ENCODE data around the gene PRAMEF15. TPM values are rescaled to one million over a fixed set of nuclear protein-coding genes. Genes with fewer than 3 reads are reported as not detected.
"Not testable (repeated sequence)": the region's sequence is repeated elsewhere in the genome, so short reads cannot be mapped to it uniquely, and the experiment has no call there.

Gene PRAMEF15
- total RNA-seq: not detected
- polyA plus RNA-seq: not detected
- long read RNA-seq, donor 1: 0 reads
- long read RNA-seq, donor 2: 0 reads

DNA sequence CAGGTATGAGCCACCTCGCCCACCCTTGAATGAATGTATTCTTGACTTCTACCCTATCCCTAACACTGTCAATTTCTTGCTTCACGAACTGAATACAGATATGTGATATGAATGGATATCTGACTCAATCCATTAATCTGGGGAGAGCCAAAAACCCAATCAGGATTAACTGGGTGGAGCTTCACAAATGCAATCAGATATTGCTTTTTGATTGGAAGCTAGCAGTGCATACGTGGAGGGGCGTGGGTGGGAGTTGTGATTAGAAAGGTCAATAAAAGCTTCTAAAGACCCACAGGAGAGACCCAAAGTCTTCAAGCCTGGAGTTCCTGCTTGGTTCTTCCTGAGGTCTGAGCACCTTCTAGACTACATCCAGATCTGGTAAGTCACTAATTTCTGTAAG lies at the start of gene PRAMEF15:
Gene PRAMEF15 (plus strand): TSS at position 301 of the 400 bp plus-strand sequence. CDS start 2,827 bp downstream, outside the sequence.
- ATAC-seq, H3K4me3 ChIP-seq: not testable (repeated sequence)
- 63 to 67% (median 64%) methylated on average over 3 of the region's 4 CpGs for WGBS, 3 donors

GRCh38 chr1:13277016-13277415 lies 38.4 kb upstream of the PRAMEF15 start:
- H3K4me1 ChIP-seq; H3K9me3 ChIP-seq; H3K36me3 ChIP-seq (ENCODE audit: insufficient read depth in 1 of 2, low read depth in 1 of 2); DNase-seq; H3K27ac ChIP-seq; H3K4me3 ChIP-seq; H3K27me3 ChIP-seq (ENCODE audit: insufficient read depth in 3 of 3, low read length in 2 of 3); intact Hi-C loops (cut with DNase I); ATAC-seq: not testable (repeated sequence)
- 33 to 63% (median 44%) methylated on average over 3 to 5 of the region's 6 CpGs for WGBS, 3 donors

More for the DNA sequence above, at the start of gene PRAMEF15:
- H3K27ac ChIP-seq; intact Hi-C loops (cut with DNase I); DNase-seq; H3K27me3 ChIP-seq (ENCODE audit: insufficient read depth in 3 of 3, low read length in 2 of 3); H3K4me1 ChIP-seq; H3K9me3 ChIP-seq; H3K36me3 ChIP-seq (ENCODE audit: insufficient read depth in 1 of 2, low read depth in 1 of 2): not testable (repeated sequence)

- H3K27me3 ChIP-seq (ENCODE audit: insufficient read depth in 3 of 3, low read length in 2 of 3); H3K4me3 ChIP-seq; ATAC-seq; H3K9me3 ChIP-seq; intact Hi-C loops (cut with DNase I); H3K27ac ChIP-seq; H3K36me3 ChIP-seq (ENCODE audit: insufficient read depth in 1 of 2, low read depth in 1 of 2); H3K4me1 ChIP-seq; DNase-seq: not testable (repeated sequence)
- 70 to 85% (median 72%) methylated on average over 3 of the region's 3 CpGs for WGBS, 3 donors
Measured at GRCh38 chr1:13279617-13280016, 35.8 kb upstream of the PRAMEF15 start.

GRCh38 chr1:13285037-13285436 lies 30.3 kb upstream of the PRAMEF15 start, which contains the start of gene PRAMEF8:
PRAMEF8 (minus strand) TSS chr1:13285137; CDS start chr1:13284091, 1,046 bp downstream.
- ATAC-seq; H3K4me1 ChIP-seq; H3K27me3 ChIP-seq (ENCODE audit: insufficient read depth in 3 of 3, low read length in 2 of 3); H3K36me3 ChIP-seq (ENCODE audit: insufficient read depth in 1 of 2, low read depth in 1 of 2); H3K4me3 ChIP-seq; H3K9me3 ChIP-seq; DNase-seq; H3K27ac ChIP-seq; intact Hi-C loops (cut with DNase I): not testable (repeated sequence)
- WGBS, 3 donors: no CpG with 5 or more reads among the region's 1 CpG

DNA sequence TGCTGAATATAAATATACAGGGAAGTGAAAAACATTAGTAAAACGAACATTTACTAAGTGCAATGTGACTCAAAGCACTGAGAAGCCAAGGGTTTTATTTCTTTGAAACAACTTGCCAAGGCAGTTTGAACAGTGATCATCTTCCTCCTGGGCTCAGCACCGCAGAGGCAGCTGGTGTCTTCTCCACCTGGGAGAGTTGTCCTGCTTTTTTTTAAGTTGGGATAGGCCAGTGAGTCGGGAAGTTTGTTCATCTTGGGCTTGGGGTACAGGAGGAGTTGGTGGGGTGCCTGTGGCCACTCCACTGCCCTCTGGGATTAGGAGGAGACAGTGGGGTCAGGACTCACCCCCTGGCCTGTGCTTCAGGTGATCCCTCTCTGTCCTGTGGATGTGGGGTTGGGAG lies 26.4 kb upstream of the PRAMEF15 start:
- H3K36me3 ChIP-seq (ENCODE audit: insufficient read depth in 1 of 2, low read depth in 1 of 2); H3K27ac ChIP-seq; ATAC-seq; H3K27me3 ChIP-seq (ENCODE audit: insufficient read depth in 3 of 3, low read length in 2 of 3); H3K9me3 ChIP-seq; intact Hi-C loops (cut with DNase I); H3K4me3 ChIP-seq; DNase-seq; H3K4me1 ChIP-seq: not testable (repeated sequence)
- WGBS, 3 donors: 47 to 76% (median 75%) methylated on average over 1 to 2 of the region's 3 CpGs

DNA sequence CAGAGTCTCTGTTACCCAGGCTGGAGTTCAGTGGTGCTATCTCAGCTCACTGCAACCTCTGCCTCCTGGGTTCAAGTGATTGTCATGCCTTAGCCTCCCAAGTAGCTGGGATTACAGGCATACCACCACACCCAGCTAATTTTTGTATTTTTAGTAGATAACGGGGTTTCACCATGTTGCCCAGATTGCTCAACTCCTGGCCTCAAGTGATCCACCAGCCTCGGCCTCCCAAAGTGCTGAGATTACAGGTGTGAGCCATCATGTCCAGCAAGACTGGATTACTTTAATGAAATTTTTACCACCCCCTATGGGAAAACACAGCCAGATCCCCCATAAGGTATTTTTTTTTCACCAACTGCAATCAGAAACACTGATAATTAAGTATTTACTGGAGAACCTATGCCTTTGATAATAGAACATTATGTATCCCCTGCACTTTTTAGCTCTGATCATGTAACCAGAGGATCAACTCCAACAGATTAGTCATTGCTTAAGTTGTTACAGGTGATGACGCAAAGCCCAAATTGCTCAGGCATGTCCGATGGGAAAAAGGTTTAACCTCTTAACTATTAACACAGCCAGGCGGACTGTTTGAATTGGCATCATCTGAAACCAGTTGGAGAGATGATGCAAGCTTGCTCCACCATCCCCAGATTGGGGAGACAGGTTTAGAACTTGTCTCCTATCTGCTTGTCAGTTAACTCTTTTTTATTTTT lies 18.0 kb upstream of the PRAMEF15 start:
- H3K36me3 ChIP-seq (ENCODE audit: insufficient read depth in 1 of 2, low read depth in 1 of 2); ATAC-seq; H3K27me3 ChIP-seq (ENCODE audit: insufficient read depth in 3 of 3, low read length in 2 of 3); H3K4me1 ChIP-seq; intact Hi-C loops (cut with DNase I); H3K9me3 ChIP-seq; DNase-seq; H3K4me3 ChIP-seq; H3K27ac ChIP-seq: not testable (repeated sequence)
- WGBS, 3 donors: 77 to 92% (median 87%) methylated on average over 1 to 2 of the region's 5 CpGs

GRCh38 chr1:13298699-13299098 lies 16.7 kb upstream of the PRAMEF15 start:
- H3K27me3 ChIP-seq (ENCODE audit: insufficient read depth in 3 of 3, low read length in 2 of 3); H3K4me3 ChIP-seq; H3K9me3 ChIP-seq; H3K27ac ChIP-seq; ATAC-seq; intact Hi-C loops (cut with DNase I); H3K4me1 ChIP-seq; DNase-seq; H3K36me3 ChIP-seq (ENCODE audit: insufficient read depth in 1 of 2, low read depth in 1 of 2): not testable (repeated sequence)
- WGBS, 3 donors: 95 to 96% methylated on average over 4 to 7 of the region's 27 CpGs; no CpG with 5 or more reads in 1 of the 3 donors

DNA sequence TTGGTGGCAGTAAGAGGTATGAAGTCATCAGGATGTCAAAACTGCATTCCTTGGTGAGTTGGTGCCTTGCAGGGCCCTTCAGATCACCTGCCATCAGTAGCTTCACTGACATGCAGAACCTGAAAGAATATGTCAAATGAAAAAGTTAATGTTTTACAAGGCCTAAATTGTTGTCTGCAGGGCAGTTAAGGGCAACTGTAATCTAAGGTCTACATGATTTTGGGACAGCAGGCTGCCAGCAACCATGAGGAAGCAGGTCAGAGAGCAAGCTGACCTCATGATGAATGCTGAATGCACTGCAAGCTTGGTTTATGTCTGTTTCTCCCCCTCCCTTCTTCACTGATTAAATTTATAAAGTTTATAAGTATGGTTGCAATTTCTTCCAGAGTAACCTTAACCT lies 13.2 kb upstream of the PRAMEF15 start:
- DNase-seq; H3K36me3 ChIP-seq (ENCODE audit: insufficient read depth in 1 of 2, low read depth in 1 of 2); ATAC-seq; H3K9me3 ChIP-seq; H3K4me1 ChIP-seq; H3K27ac ChIP-seq; H3K27me3 ChIP-seq (ENCODE audit: insufficient read depth in 3 of 3, low read length in 2 of 3); intact Hi-C loops (cut with DNase I); H3K4me3 ChIP-seq: not testable (repeated sequence)

DNA sequence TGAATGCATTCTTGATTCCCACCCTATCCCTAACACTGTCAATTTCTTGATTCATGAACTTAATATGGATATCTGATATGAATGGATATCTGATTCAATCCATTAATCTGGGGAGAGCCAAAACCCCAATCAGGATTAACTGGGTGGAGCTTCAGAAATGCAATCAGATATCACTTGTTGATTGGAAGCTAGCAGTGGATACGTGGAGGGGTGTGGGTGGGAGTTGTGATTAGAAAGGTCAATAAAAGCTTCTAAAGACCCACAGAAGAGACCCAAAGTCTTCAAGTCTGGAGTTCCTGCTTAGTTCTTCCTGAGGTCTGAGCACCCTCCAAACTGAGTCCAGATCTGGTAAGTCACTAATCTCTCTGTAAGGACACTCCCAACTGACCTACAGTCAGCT lies 12.1 kb upstream of the PRAMEF15 start, which contains the start of gene PRAMEF33:
Gene PRAMEF33 (plus strand): TSS at position 301 of the 400 bp plus-strand sequence. CDS start 2,416 bp downstream, outside the sequence.
- DNase-seq; H3K9me3 ChIP-seq; H3K27me3 ChIP-seq (ENCODE audit: insufficient read depth in 3 of 3, low read length in 2 of 3); H3K4me1 ChIP-seq; intact Hi-C loops (cut with DNase I); ATAC-seq; H3K27ac ChIP-seq; H3K4me3 ChIP-seq; H3K36me3 ChIP-seq (ENCODE audit: insufficient read depth in 1 of 2, low read depth in 1 of 2): not testable (repeated sequence)
- no CpG with 5 or more reads among the region's 1 CpG for WGBS, 3 donors

DNA sequence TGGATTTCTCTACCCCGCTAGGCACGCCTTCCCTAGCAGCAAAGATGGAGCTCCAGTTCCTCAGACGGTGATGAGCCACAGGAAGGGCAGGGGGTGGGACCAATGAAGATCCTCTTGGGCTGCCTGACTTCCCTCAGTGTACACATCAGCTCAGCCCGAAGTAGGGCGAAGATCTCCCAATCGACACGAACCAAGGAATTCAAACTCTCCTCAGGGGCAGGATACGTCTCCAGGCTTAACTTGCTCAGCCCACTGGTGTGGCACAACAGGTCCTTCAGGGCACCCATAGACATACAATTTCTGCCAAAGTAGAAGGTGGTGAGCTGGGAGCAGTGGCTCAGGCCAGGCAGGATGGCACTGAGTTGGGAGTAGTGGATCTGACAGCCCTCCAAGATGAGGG lies 27.1 kb downstream of the PRAMEF15 start:
- H3K36me3 ChIP-seq (ENCODE audit: insufficient read depth in 1 of 2, low read depth in 1 of 2); DNase-seq; H3K9me3 ChIP-seq; ATAC-seq; intact Hi-C loops (cut with DNase I); H3K4me1 ChIP-seq; H3K27me3 ChIP-seq (ENCODE audit: insufficient read depth in 3 of 3, low read length in 2 of 3); H3K4me3 ChIP-seq; H3K27ac ChIP-seq: not testable (repeated sequence)
- 75 to 84% (median 82%) methylated on average over 8 of the region's 8 CpGs for WGBS, 3 donors

DNA sequence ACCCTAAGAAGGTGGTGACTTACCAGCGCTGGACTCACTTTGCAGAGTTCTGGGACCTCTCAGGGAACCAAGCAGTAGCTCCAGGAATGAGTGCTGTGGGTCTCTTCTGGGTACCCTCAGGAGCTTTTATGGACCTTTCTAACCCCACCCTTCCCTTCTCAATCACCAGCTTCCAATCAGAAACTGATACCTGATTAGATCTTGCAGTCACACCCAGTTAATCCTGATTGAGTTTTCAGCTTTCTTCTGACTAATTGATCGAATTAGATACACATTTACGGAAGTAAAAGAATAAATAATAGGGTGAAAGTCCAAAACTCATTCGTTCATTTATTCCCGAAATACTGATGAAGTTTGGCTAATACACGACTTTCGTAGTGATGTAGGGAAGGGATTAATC lies 31.7 kb downstream of the PRAMEF15 start, which contains the start of gene PRAMEF14:
Gene PRAMEF14 (minus strand): TSS at position 101 of the 400 bp plus-strand sequence. CDS start 1,820 bp downstream, outside the sequence.
- H3K27ac ChIP-seq; H3K9me3 ChIP-seq; intact Hi-C loops (cut with DNase I); H3K4me3 ChIP-seq; H3K27me3 ChIP-seq (ENCODE audit: insufficient read depth in 3 of 3, low read length in 2 of 3); H3K36me3 ChIP-seq (ENCODE audit: insufficient read depth in 1 of 2, low read depth in 1 of 2); DNase-seq; ATAC-seq; H3K4me1 ChIP-seq: not testable (repeated sequence)
- 59 to 69% (median 68%) methylated on average over 7 of the region's 7 CpGs for WGBS, 3 donors

Data from psoas muscle (tissue), 8 donors.